ENCODE data around the gene ABCC4.

GRCh38 chr13:95153647-95154412 is 147.4 kb downstream of the ABCC4 start:
- no peak for TF ChIP-seq EZH2 (IDR thresholded peaks at IDR 0.05; ENCODE audit: borderline replicate concordance, insufficient read depth, low read depth, low read length, poor library complexity, severe bottlenecking)
- TF ChIP-seq, protein P1, sequence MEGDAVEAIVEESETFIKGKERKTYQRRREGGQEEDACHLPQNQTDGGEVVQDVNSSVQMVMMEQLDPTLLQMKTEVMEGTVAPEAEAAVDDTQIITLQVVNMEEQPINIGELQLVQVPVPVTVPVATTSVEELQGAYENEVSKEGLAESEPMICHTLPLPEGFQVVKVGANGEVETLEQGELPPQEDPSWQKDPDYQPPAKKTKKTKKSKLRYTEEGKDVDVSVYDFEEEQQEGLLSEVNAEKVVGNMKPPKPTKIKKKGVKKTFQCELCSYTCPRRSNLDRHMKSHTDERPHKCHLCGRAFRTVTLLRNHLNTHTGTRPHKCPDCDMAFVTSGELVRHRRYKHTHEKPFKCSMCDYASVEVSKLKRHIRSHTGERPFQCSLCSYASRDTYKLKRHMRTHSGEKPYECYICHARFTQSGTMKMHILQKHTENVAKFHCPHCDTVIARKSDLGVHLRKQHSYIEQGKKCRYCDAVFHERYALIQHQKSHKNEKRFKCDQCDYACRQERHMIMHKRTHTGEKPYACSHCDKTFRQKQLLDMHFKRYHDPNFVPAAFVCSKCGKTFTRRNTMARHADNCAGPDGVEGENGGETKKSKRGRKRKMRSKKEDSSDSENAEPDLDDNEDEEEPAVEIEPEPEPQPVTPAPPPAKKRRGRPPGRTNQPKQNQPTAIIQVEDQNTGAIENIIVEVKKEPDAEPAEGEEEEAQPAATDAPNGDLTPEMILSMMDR (IDR thresholded peaks at IDR 0.05) = no peak
